GM19372 (cell line): Measurements from ENCODE around the gene SCUBE3.

Source experiments
- ATAC-seq: cut with Tn5 transposase; IDR thresholded peaks from one replicate; pipeline ENCODE4 v1.9.1; 2021; ENCODE audit warnings: mild to moderate bottlenecking, low read depth, moderate library complexity; ENCODE audit not compliant: unreplicated experiment

SCUBE3 gene

DNA sequence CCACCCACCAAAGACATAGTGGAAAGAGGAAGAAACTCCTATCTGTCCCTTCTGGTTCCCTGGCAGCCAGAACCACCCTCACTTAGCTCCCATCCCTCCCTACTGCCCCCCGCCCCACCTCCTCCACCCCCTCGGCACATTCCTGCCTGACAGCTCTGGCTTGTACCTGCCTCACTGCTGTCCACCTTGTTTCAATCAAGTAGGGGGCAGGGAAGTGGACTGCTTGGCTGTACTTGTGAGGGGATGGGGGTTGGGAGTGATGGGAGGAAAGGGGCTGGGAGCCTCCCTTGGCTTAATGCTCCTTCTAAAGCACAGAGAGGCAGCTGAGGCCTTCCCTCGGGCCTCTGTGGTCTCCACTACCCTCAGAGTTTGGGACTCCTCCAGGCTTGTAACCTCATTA is 23.7 kb downstream of the SCUBE3 start:
- no peak for ATAC-seq

DNA sequence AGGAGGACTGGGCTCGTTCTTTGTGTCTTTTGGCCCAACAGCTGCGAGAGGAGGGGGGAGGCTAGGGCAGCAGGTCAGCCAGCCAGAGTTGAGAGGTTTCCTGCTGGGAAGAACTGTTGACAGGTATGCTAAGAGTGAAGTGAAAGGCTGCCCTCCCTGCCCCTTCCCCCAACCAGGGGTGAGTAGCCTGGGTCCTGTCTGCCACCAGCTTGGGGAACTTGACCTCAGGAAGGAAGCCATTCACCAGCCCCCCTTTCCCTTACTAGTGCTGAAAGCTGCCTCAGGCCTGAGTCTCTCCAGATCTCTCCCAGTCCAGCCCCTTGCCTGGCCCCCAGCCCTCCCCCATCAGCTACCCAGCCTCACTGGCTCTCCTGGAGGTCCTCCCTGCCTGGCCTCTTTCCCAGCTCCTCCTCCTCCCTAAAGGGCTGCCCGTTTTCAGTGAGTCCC is 25.1 kb downstream of the SCUBE3 start:
- ATAC-seq, result no peak

DNA sequence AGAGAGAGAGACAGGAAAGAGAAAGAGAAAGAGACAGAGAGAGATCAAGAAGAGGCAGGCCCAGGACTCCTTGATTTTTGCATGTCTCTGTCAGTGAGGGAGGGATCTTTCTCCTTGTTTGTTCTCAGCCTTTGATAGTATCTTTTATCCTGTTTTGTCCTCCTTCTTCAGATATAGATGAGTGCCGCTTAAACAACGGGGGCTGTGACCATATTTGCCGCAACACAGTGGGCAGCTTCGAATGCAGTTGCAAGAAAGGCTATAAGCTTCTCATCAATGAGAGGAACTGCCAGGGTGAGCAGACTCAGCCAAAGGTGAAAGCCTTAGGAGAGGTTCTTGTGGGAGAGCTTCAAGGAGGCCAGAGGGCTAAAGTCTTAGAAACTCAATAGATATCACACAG is 25.8 kb downstream of the SCUBE3 start:
- ATAC-seq, result no peak

DNA sequence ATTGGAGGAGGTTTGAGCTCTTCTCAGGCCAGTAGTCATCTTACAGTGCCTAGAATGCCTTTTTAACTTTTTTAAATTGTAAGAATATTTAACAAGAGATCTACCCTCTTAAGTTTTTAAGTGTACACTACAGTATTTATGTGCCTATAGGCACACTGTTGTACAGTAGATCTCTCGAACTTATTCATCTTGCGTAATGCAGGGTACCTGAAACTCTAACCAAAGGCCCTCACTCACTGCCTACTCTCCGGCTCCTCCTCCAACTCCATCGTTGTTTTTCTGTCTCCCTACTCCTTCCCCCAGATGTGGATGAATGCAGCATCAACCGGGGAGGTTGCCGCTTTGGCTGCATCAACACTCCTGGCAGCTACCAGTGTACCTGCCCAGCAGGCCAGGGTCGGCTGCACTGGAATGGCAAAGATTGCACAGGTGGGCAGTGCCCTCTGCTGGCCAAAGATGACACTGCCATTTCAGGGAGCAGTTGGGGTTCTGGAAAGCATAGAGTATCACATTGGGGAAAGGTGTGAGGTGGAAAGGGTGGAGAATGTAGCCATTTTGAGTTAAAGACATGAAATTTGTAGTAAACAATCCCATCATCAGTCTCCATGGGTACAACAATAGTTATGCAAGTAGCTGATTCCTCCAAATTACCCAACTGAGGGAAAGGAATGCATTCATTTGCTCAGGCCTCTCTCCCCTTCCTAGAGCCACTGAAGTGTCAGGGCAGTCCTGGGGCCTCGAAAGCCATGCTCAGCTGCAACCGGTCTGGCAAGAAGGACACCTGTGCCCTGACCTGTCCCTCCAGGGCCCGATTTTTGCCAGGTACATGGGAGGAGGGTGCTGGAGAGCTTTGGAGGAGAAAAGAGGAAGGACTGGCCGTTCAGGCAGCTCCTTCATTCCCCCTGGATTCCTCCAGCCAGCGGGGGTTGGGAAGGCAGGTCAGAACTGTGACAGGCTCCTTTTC is 27.4 kb downstream of the SCUBE3 start:
- ATAC-seq, result no peak

DNA sequence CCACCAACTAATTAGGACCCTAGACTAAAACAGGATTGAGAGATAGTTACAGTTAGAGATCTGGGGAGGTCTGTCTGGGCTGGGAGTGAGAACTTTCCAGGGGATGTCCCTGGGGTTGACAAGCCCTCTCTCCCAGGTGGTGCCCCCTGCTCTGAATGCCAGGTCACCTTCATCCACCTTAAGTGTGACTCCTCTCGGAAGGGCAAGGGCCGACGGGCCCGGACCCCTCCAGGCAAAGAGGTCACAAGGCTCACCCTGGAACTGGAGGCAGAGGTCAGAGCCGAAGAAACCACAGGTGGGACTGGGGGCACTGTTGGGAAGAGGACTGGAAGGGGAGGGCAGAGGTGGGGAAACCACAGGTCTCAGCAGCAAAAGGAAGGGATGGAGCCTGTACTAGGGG is 28.7 kb downstream of the SCUBE3 start:
- no peak for ATAC-seq

DNA sequence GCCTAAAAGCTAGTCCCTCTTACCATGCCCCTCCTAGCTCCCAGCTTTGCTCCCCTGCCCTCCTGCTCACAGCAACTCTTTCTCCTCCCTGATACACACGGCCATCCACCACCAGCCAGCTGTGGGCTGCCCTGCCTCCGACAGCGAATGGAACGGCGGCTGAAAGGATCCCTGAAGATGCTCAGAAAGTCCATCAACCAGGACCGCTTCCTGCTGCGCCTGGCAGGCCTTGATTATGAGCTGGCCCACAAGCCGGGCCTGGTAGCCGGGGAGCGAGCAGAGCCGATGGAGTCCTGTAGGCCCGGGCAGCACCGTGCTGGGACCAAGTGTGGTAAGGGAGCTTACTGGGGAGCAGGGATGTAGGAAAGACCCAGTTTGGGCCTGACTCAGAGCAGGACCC is 29.1 kb downstream of the SCUBE3 start:
- no peak for ATAC-seq

DNA sequence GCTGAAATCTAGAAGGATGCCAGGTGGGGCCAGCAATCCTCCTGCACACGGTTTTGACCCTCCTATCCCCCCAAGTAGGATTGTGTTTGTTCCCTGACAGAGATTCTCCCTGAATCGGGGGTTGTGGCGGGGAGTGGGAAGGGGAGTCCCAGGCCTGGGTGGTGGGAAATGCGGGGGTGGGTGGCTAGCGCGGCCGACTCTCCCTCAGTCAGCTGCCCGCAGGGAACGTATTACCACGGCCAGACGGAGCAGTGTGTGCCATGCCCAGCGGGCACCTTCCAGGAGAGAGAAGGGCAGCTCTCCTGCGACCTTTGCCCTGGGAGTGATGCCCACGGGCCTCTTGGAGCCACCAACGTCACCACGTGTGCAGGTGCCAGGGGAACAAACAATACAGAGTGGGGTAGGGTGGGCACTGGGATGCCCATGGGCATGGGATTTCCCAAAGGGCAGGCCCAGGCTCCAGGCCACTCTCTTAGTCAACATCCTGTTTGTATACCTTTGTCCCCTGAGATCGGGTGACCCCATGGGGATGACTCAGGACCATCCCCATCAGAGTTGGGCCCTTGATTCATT is 29.7 kb downstream of the SCUBE3 start:
- ATAC-seq, result no peak

DNA sequence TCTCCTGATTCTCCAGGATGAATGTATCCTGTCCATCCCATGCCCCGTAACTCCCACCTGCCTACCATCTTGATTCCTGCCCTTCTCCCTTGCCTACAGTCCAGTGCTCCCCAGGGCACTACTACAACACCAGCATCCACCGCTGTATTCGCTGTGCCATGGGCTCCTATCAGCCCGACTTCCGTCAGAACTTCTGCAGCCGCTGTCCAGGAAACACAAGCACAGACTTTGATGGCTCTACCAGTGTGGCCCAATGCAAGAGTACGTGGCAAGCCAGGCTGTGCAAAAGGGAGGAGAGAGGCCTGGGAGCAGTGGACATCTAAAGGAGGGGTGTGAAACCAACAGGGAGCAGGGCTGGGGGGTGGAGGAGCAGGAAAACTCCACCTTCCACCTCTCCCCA is 30.8 kb downstream of the SCUBE3 start:
- no peak for ATAC-seq

DNA sequence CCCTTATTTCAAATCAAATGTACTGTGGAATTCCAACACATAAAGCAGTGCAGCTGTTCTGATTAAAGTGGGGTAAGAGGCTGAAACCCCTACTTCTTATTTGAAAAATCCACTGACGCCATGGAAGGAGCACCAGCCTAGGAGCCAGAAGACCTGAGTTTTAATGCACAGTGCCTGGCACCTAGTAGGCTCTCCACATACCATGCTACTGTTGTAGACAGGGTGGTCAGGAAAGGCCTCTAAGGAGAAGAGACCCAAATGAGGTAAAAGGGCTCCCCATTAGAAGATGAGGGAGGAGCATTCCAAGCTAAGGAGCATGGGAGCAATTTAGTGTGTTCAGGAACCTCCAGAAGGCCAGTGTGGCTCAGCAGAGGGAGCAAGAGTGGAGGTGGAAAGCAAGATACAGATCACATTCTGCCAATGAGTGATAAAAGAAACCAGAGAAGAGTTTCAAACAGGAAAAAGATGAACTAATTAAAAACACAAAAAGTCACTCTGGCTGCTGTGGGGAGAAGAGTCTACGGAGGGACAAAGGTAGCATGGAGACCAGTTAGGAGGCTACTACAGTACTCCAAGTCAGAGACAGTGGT is 34.0 kb downstream of the SCUBE3 start:
- ATAC-seq, result no peak

DNA sequence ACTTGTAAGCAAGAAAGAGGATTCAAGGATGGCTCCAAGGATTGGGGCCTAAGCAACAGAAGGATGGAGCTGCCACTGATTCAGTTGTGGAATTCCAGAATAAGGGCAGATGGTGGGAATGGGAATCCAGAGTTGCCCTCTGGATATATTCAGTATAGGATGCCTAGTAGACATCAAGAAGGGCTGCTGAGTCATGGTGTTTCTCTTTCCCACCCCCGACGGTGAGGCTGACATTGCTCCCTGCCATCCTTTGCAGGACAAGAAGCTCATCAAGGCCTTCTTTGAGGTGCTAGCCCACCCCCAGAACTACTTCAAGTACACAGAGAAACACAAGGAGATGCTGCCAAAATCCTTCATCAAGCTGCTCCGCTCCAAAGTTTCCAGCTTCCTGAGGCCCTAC is 34.5 kb downstream of the SCUBE3 start:
- no peak for ATAC-seq

DNA sequence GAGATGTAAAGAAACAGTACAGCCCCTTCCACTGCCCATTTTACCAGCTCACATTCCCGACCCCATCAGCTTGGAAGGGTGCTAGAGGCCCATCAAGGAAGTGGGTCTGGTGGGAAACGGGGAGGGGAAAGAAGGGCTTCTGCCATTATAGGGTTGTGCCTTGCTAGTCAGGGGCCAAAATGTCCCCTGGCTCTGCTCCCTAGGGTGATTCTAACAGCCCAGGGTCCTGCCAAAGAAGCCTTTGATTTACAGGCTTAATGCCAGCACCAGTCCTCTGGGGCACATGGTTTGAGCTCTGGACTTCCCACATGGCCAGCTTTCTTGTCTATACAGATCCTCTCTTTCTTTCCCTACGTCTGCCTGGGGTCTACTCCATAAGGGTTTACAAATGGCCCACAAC is 35.2 kb downstream of the SCUBE3 start:
- ATAC-seq, result no peak

DNA sequence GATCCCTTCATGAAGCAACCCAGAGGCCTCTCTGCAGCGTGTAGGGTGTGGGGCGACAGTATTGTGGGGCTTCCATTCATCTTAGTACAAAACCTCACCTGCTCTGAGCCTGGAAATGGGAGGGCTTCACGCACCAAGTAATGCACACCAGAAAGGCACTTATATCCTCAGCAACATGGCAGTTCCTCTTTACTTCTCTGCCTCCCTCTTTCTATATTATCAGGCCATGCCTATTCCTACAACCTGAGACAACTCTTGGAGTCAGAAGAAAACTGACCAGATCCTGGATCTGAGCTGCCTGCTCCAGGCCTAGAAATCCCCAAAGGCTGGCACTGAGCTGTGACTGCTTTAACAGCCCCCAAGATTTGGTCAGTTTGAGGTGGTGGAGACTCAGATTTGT is 38.2 kb downstream of the SCUBE3 start:
- ATAC-seq, result no peak

DNA sequence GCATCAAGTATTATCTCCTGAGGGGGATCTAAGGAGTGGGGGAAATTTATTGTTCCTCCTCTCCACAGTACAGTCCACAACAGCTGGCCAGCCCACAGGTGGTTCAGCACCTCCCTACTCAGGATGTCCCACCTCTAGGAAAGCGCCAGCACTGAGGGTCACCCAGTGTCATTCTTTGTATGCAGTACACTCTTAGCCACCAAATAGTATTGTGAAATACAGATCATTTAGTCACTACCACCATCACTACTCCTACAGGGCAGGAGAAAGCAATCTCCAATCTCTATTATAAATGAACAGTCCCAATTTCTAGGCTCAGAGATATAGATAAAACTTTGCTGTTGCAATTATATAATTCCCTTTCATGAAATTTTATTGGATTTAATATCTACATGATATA is 39.5 kb downstream of the SCUBE3 start:
- no peak for ATAC-seq

DNA sequence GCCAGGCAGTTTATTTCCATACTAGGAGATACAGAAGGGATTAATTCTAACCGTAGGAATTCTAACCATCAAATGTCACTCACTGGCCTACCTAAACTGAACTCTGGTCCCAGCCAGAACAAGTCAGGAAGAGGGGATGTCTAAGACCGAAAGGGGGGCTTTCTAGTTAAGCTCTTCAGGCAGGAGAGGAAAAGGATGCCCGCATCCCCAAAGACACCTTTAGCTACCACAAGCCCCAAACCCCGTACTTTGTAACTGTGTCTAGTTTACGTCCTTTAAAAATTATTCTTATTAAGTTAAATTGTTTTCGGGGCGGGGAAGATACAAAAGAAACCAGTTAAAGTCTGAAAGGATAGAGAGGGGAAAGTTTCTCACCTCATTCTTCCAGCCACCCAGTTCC is 44.6 kb downstream of the SCUBE3 start:
- ATAC-seq, result no peak

DNA sequence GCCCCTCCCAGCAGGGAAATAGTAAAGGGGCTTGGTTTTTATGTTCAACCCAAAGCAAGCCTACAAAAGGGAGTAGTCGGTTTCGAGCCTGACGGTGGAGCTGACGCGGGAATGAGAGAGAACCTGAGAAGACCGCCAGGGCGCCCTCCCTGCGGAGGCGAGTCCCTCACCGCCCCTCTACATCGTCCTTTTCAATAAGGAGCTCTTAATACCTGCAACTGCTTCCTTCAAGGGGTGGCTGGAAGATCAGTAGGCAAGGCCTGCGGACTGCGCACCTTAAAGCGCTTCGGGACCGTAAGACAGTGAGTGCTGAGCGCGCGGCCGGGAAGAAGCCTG is 45.1 kb downstream of the SCUBE3 start:
- peak; percentile 3 for ATAC-seq

DNA sequence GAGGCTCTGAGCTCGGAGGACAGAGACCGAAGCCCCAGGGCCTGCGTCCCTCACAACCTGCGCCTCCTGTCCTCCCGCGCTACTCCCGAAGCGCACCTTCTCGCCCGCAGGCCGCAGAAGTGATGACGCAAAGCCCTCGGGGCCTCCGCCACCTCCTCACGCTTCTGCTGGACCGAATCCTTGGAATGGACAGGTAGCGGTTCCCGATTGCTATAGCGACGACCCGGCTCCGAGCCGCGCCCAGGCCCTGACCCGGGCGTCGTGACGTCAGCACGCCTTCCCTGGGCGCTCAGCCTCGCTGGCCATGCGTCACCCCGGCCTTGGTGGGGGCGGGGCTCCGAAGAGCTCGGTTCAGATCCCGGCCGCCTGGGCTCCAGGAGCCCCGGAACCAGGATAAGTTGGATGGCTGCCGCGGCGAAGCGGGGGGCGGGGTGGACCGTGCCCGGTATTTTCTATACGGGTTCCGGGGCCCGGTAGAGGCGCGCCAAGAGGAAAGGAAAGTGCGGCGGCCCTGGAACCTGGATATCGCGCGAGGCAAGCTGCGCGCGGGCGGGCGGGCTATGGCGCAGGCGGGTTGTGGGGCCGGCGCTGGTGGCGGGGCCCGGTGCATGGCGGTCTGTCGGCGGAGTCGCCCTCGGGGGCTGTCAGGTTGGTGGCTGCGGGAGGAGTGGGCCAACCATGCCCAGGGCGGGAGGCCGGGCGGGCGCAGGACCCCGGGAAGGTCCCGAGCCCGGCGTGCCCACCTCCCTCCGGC is 45.6 kb downstream of the SCUBE3 start, which contains the start of gene ZNF76:
ZNF76 (plus strand) TSS at position 542 of the 754 bp plus-strand sequence. CDS start 21,417 bp downstream, outside the sequence.
- peak; percentile 84 for ATAC-seq

DNA sequence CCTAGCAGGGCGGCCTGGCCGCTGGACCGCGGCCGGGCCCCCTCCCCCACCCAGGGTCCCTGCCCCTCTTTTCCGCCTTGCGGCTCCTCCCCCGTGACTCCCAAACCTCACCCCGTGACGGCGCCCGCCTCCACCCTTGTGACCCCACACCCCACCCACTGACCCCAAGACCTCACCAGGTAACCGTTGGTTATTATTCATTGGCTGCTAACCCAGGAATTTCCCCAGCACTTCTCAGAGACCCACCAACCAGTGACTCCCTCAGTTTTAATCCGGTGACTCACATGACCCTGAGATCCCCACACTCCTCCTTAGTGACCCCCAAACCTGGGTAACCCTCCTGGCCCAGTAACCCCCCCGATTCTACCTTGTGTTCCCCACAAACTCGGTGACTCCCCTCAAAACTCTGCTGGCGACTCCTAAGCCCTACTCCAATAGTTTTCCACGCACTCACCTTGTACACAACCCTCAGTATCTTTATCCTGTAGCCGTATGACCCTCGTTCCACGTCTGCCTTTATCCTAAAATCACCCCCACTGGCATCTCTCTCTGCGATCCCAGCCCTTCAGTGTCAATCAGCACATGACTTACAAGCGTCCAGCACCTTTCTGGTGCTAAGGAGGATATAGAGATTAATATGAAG is 46.3 kb downstream of the SCUBE3 start:
- ATAC-seq, result peak; percentile 39

DNA sequence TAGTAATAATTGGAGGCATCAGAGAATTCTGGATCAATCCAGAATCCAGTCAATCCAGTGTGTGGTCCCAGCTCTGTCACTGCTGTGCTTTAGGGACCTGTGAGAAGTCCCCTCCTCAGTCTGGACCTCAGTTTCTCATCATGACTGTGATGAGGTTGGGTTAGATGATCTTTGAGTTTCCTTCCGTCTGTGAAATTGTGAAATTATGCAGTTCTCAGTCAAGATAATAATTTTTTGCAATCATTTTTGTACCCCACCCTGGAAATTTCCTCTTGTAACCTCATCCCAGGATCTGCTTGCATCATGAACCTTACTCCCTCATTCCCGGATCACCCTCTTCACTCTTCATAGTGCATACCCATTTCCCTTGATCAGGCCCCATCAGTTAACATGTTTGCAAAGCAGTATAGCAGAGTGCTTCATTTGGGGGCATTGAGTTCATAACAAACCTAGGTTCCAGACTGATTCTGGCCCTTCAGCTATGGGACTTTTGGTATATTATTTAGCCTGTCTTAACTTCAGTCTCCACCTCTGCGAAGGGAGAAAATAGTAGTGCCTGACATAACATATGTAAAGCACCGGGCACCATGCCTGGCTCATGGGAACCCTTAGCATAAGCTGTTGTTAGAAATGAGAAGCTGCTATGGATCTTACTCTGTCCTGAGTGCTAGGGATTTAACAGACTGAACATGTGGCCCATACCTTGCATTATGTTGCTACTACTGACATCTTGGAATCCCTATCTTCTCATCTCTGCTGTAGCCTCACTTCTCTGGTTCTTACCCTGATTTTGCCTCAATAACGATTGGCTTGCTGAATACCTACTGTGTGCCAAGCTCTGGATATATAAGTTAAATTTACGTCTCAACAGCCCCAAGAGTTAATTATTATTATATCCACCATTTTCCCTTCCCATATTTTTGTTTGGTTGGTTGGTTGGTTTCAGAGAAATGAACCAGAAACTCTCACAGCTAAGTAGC is 47.1 kb downstream of the SCUBE3 start:
- no peak for ATAC-seq

DNA sequence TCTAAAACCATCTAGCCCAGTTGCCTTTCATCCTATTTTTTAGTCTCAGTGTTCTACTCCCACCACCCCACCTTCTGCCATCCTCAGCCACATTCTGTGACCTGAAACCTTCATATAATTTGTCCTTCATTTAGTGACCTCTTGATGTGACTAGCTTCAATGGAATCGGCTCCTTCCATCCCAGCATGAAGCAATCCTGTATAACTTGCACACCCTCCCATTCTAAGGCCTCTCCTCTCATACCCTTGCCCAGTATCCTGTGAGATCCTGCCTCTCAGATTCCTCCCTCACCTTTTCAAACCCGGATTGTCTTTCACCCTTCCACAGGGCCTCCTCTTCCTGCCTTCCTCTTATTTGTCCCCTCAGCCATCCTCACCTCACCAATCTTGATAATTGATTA is 48.8 kb downstream of the SCUBE3 start:
- no peak for ATAC-seq
